ENCODE results near the gene WDFY4.

The WDFY4 gene

DNA sequence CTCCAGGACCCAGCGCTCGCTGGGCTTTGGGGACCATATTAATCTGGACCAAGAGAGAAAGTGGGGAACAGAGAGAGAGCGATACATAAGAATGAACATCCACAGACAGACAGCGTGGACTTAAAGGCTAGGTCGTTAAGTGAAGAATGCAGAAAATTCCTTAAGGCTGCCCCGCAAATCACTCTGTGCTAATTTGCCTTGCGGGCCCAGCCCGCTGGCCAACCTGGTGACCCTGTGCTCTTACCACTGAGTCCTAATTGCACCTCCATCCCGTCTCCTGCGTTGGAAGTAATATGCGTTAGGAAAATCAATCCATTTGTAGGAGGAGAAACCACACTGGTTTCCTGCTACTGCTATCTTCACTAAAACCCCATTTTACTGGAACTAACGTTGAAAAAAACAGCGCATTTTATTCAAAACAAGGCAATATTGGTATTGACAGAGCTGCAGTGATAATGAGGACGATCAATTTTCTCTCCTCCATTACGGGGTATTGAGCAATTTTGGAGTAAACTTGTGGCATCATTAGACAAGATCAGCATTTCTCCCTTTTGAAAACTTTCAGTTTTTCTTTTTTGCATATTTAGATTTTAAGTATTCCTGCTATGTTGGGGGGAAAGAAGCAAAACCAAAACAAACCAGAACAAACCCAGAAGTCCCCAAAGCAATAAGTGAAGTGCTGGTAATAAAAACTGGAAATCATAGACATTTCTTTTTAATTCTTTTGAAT, 85.2 kb downstream of the WDFY4 start:
- no peaks in the 10 kb centered on the region for H3K79me2 ChIP-seq (ENCODE audit: insufficient read depth, low read length)
- H3K9me2 ChIP-seq (replicated peaks; ENCODE audit: low read depth, low read length) = no peaks in the 10 kb centered on the region
- H3K4me3 ChIP-seq (ENCODE audit: low read length, poor library complexity, severe bottlenecking) = no peak overlapping the region
- H3K9me3 ChIP-seq (ENCODE audit: insufficient read depth, low read depth, low read length) = no peaks in the 10 kb centered on the region
- H3K4me2 ChIP-seq (ENCODE audit: low read depth, low read length, poor library complexity, severe bottlenecking) = no peak overlapping the region
- H3K27me3 ChIP-seq (ENCODE audit: insufficient read depth, low read length, poor library complexity, severe bottlenecking) = no peaks in the 10 kb centered on the region
- H4K20me1 ChIP-seq (ENCODE audit: insufficient read depth, low read length, poor library complexity, severe bottlenecking) = no peaks in the 10 kb centered on the region
- no peaks in the 10 kb centered on the region for H3F3A ChIP-seq (ENCODE audit: low read depth)
- H2AFZ ChIP-seq (ENCODE audit: low read length) = no peak overlapping the region
- no peaks in the 10 kb centered on the region for H3K36me3 ChIP-seq (ENCODE audit: insufficient read depth, low read length)
- TF ChIP-seq, protein P1, sequence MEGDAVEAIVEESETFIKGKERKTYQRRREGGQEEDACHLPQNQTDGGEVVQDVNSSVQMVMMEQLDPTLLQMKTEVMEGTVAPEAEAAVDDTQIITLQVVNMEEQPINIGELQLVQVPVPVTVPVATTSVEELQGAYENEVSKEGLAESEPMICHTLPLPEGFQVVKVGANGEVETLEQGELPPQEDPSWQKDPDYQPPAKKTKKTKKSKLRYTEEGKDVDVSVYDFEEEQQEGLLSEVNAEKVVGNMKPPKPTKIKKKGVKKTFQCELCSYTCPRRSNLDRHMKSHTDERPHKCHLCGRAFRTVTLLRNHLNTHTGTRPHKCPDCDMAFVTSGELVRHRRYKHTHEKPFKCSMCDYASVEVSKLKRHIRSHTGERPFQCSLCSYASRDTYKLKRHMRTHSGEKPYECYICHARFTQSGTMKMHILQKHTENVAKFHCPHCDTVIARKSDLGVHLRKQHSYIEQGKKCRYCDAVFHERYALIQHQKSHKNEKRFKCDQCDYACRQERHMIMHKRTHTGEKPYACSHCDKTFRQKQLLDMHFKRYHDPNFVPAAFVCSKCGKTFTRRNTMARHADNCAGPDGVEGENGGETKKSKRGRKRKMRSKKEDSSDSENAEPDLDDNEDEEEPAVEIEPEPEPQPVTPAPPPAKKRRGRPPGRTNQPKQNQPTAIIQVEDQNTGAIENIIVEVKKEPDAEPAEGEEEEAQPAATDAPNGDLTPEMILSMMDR (conservative IDR thresholded peaks at IDR 0.05; ENCODE audit: low read length) = no peak
- no peak overlapping the region for H3K9ac ChIP-seq (ENCODE audit: low read depth, low read length, poor library complexity, severe bottlenecking)
- no peaks in the 10 kb centered on the region for H3K4me1 ChIP-seq (ENCODE audit: insufficient read depth, low read length, poor library complexity, severe bottlenecking)

DNA sequence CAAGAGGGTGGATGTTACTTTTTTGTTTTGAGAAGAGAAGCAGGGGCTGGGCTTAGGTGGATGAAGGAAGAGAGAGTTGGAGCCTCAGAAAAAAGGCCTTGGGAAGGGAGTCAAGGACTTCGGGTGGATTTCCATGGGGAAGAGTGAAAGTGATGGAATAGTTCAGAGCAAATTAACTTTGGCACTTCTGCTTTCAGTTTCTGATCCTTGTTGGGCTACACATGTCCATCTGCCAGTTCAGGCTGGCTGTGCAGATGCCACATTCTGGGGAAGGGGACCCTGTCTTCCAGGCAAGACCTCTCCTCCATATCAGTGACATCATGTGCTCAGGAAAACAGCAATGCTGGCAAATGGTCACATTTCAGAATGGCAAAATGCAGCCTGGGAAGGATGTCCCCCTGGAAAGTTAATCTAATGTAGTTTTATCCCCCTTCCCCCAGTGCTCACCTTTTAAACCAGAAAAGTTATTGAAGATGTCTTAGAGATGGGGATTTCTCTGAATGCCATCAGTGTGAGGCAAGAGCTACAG, 86.0 kb downstream of the WDFY4 start:
- H3K36me3 ChIP-seq (ENCODE audit: insufficient read depth, low read length) = no peaks in the 10 kb centered on the region

DNA sequence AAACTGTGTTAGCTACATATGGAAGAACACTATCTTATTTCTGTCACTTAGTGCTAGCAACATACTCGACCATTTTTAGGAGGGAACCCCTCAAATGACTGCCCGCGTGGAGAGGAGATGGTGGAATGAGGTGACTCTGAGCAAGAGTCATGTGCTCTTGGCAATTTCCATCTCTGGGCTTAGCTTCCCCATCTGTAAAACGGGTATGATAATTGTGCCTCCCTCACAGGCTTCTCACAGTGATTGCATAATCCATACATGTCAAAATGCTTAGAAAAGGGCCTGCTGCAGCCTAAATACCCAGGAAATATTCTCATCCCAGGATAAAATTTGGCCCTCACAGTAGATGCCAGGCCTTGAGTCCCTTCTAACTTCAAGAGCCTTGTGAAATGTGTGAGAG, 86.6 kb downstream of the WDFY4 start:
- Histone ChIP-seq H4K20me1 (ENCODE audit: insufficient read depth, low read length, poor library complexity, severe bottlenecking) (no peaks in the 10 kb centered on the region), H2AFZ (ENCODE audit: low read length) (no peak overlapping the region), H3K36me3 (ENCODE audit: insufficient read depth, low read length) (no peaks in the 10 kb centered on the region), H3K27me3 (ENCODE audit: insufficient read depth, low read length, poor library complexity, severe bottlenecking) (no peaks in the 10 kb centered on the region), H3K9me3 (ENCODE audit: insufficient read depth, low read depth, low read length) (no peaks in the 10 kb centered on the region), H3K9me2 (replicated peaks; ENCODE audit: low read depth, low read length) (no peaks in the 10 kb centered on the region), H3K4me3 (ENCODE audit: low read length, poor library complexity, severe bottlenecking) (no peak overlapping the region), H3K9ac (ENCODE audit: low read depth, low read length, poor library complexity, severe bottlenecking) (no peak overlapping the region), H3K4me2 (ENCODE audit: low read depth, low read length, poor library complexity, severe bottlenecking) (no peak overlapping the region), H3K4me1 (ENCODE audit: insufficient read depth, low read length, poor library complexity, severe bottlenecking) (no peaks in the 10 kb centered on the region), H3F3A (ENCODE audit: low read depth) (no peaks in the 10 kb centered on the region), H3K79me2 (ENCODE audit: insufficient read depth, low read length) (no peaks in the 10 kb centered on the region)
- TF ChIP-seq EZH2phosphoT487 (IDR thresholded peaks at IDR 0.05; ENCODE audit: borderline replicate concordance) = no peak
- TF ChIP-seq, protein P1 (conservative IDR thresholded peaks at IDR 0.05; ENCODE audit: low read length) = no peak

More for the DNA sequence above, 86.0 kb downstream of the WDFY4 start:
- Histone ChIP-seq H3K4me1 (ENCODE audit: insufficient read depth, low read length, poor library complexity, severe bottlenecking) (no peaks in the 10 kb centered on the region), H3K79me2 (ENCODE audit: insufficient read depth, low read length) (no peaks in the 10 kb centered on the region), H3K4me2 (ENCODE audit: low read depth, low read length, poor library complexity, severe bottlenecking) (no peak overlapping the region), H3K9me2 (replicated peaks; ENCODE audit: low read depth, low read length) (no peaks in the 10 kb centered on the region), H3K9me3 (ENCODE audit: insufficient read depth, low read depth, low read length) (no peaks in the 10 kb centered on the region), H2AFZ (ENCODE audit: low read length) (no peak overlapping the region), H4K20me1 (ENCODE audit: insufficient read depth, low read length, poor library complexity, severe bottlenecking) (no peaks in the 10 kb centered on the region), H3F3A (ENCODE audit: low read depth) (no peaks in the 10 kb centered on the region), H3K27me3 (ENCODE audit: insufficient read depth, low read length, poor library complexity, severe bottlenecking) (no peaks in the 10 kb centered on the region), H3K9ac (ENCODE audit: low read depth, low read length, poor library complexity, severe bottlenecking) (no peak overlapping the region), H3K4me3 (ENCODE audit: low read length, poor library complexity, severe bottlenecking) (no peak overlapping the region)
- TF ChIP-seq EZH2phosphoT487 (IDR thresholded peaks at IDR 0.05; ENCODE audit: borderline replicate concordance) = no peak
- TF ChIP-seq, protein P1 (conservative IDR thresholded peaks at IDR 0.05; ENCODE audit: low read length) = no peak
